MM.1S (cell line): ENCODE measurements around the gene PDE1A.
A peak's percentile ranks its signal among the peaks of the same experiment; 100 is the strongest.

Experiments
- DNase-seq: peaks from one replicate; pipeline ENCODE4 v3.0.0-alpha.2; 2015
- H2AFZ ChIP-seq: fragments of 300-600 bp; sonication (generic); 2 replicates; pipeline ENCODE4 v1.6.0; 2016; ENCODE audit warnings: antibody characterized with exemption, low read length
- H3F3A ChIP-seq: fragments of 300-600 bp; sonication (generic); 2 replicates; pipeline ENCODE4 v1.6.1; 2016; ENCODE audit warnings: mild to moderate bottlenecking, antibody characterized with exemption, low read length, moderate library complexity, mixed read lengths; ENCODE audit not compliant: insufficient read depth
- H3K27ac ChIP-seq: fragments of 300-600 bp; sonication (generic); 2 replicates; pipeline ENCODE4 v1.5.1; 2016; ENCODE audit warnings: mild to moderate bottlenecking, low read length
- H3K27me3 ChIP-seq: fragments of 300-600 bp; sonication (generic); replicated peaks from 2 replicates; pipeline ENCODE4 v1.6.0; 2016; ENCODE audit warnings: low read length; ENCODE audit not compliant: insufficient read depth
- H3K36me3 ChIP-seq: fragments of 300-600 bp; sonication (generic); replicated peaks from 2 replicates; pipeline ENCODE4 v1.6.1; 2016; ENCODE audit warnings: mild to moderate bottlenecking, low read length, mixed read lengths; ENCODE audit not compliant: insufficient read depth
- H3K4me1 ChIP-seq: fragments of 300-600 bp; sonication (generic); 2 replicates; pipeline ENCODE4 v1.6.1; 2016; ENCODE audit warnings: low read length, mixed read lengths
- H3K4me2 ChIP-seq: fragments of 300-600 bp; sonication (generic); 2 replicates; pipeline ENCODE4 v1.6.0; 2016; ENCODE audit warnings: low read depth, low read length
- H3K4me3 ChIP-seq: fragments of 300-600 bp; sonication (generic); 2 replicates; pipeline ENCODE4 v1.5.1; 2016; ENCODE audit warnings: low read length, mixed read lengths
- H3K79me2 ChIP-seq: fragments of 300-600 bp; sonication (generic); 2 replicates; pipeline ENCODE4 v1.6.1; 2016; ENCODE audit warnings: mixed run types, low read length, mixed read lengths
- H3K9ac ChIP-seq: fragments of 300-600 bp; sonication (generic); 2 replicates; pipeline ENCODE4 v1.6.1; 2016; ENCODE audit warnings: low read length, mixed read lengths
- H3K9me2 ChIP-seq: fragments of 300-600 bp; sonication (generic); replicated peaks from 2 replicates; pipeline ENCODE4 v1.6.1; 2016; ENCODE audit warnings: mild to moderate bottlenecking, low read length, mixed read lengths; ENCODE audit not compliant: insufficient read depth
- H3K9me3 ChIP-seq: fragments of 300-600 bp; sonication (generic); replicated peaks from 2 replicates; pipeline ENCODE4 v1.6.1; 2016; ENCODE audit warnings: mild to moderate bottlenecking, low read length, mixed read lengths; ENCODE audit not compliant: insufficient read depth
- H4K20me1 ChIP-seq: fragments of 300-600 bp; sonication (generic); 2 replicates; pipeline ENCODE4 v1.6.1; 2016; ENCODE audit warnings: mild to moderate bottlenecking, low read length, moderate library complexity, mixed read lengths; ENCODE audit not compliant: insufficient read depth
- EZH2 ChIP-seq: fragments of 300-600 bp; sonication (generic); optimal IDR thresholded peaks from 2 replicates; pipeline ENCODE3; 2017; ENCODE audit warnings: low read depth, mild to moderate bottlenecking, antibody characterized with exemption, low read length, mixed read lengths
- EZH2phosphoT487 ChIP-seq: fragments of 300-600 bp; sonication (generic); IDR thresholded peaks from 2 replicates; pipeline ENCODE4 v1.6.1; 2018; ENCODE audit warnings: antibody characterized with exemption, low read length
- TF ChIP-seq, protein P1 (sequence below): fragments of 300-600 bp; sonication (generic); IDR thresholded peaks from 2 replicates; pipeline ENCODE4 v1.5.1; 2016; ENCODE audit warnings: antibody characterized with exemption, low read length, mixed read lengths

The PDE1A gene

DNA sequence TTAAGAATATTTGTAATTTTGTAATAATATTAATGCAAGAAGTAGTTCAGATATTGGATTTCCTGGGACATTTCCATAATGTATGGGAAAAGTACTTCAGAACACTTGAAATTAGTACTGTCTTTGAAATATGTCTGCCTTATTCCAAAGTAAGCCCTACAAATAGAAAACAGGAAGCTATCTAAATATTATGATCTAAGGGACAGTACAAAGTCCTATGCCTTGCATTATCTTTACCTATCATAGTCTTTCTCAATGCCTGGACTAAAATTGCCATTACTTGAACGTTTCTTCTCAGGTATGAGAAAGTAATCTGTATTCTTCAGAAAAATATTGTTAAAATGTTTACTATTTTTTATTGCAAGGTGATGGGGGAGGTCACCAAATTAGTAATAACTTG is 328.2 kb downstream of the PDE1A start:
- TF ChIP-seq, protein P1, sequence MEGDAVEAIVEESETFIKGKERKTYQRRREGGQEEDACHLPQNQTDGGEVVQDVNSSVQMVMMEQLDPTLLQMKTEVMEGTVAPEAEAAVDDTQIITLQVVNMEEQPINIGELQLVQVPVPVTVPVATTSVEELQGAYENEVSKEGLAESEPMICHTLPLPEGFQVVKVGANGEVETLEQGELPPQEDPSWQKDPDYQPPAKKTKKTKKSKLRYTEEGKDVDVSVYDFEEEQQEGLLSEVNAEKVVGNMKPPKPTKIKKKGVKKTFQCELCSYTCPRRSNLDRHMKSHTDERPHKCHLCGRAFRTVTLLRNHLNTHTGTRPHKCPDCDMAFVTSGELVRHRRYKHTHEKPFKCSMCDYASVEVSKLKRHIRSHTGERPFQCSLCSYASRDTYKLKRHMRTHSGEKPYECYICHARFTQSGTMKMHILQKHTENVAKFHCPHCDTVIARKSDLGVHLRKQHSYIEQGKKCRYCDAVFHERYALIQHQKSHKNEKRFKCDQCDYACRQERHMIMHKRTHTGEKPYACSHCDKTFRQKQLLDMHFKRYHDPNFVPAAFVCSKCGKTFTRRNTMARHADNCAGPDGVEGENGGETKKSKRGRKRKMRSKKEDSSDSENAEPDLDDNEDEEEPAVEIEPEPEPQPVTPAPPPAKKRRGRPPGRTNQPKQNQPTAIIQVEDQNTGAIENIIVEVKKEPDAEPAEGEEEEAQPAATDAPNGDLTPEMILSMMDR = no peak
- TF ChIP-seq EZH2phosphoT487 = no peak
- no peak for TF ChIP-seq EZH2
- DNase-seq = no peak

DNA sequence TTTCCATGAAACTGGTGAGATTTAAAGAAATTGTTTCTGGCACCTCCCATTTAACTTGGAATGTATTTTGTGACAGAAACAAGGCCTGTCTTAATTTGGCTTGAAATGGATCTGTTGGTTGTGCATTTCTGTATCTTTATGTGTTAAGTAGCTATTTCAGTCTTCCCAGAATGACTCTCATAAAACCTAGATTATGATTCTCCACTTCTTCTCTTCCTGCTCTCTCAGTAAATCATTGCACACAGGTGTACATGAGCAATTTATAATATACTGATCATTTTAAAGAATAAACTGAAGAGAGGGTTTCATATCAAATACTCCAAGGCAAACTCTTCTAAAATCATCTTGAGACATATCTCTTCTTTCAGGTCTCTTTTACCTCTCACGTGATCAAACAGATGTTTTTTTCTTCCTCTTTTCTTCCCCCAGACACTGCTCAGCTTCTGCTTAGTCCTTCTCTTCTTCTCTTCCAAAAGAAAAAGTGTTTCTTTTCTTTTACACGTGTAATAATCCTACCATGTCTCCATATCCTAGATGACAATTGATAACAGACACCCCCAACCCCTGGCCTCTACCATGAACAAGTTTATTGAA is 329.2 kb downstream of the PDE1A start:
- Histone ChIP-seq H3K4me1 (no peaks in the 10 kb centered on the region), H4K20me1 (no peaks in the 10 kb centered on the region), H3K27ac (no peak overlapping the region), H3K9me3 (no peaks in the 10 kb centered on the region), H3F3A (no peaks in the 10 kb centered on the region), H3K9ac (no peak overlapping the region), H3K36me3 (no peaks in the 10 kb centered on the region), H3K9me2 (no peaks in the 10 kb centered on the region), H3K4me2 (no peak overlapping the region), H3K27me3 (no peaks in the 10 kb centered on the region), H2AFZ (0 out of 2 replicates have a peak overlapping the region, but pooled peaks have one; percentile 7), H3K79me2 (no peaks in the 10 kb centered on the region), H3K4me3 (no peak overlapping the region)
- no peak for DNase-seq
- TF ChIP-seq, protein P1 = no peak
- TF ChIP-seq EZH2 = no peak
- TF ChIP-seq EZH2phosphoT487 = no peak

More for the DNA sequence above, 328.2 kb downstream of the PDE1A start:
- Histone ChIP-seq H3K9ac (no peak overlapping the region), H3K9me3 (no peaks in the 10 kb centered on the region), H3K4me1 (no peaks in the 10 kb centered on the region), H3K27me3 (no peaks in the 10 kb centered on the region), H3K4me2 (no peak overlapping the region), H3K9me2 (no peaks in the 10 kb centered on the region), H2AFZ (no peak overlapping the region), H3K79me2 (no peaks in the 10 kb centered on the region), H3K4me3 (no peak overlapping the region), H3K36me3 (no peaks in the 10 kb centered on the region), H3K27ac (no peak overlapping the region), H4K20me1 (no peaks in the 10 kb centered on the region), H3F3A (no peaks in the 10 kb centered on the region)

DNA sequence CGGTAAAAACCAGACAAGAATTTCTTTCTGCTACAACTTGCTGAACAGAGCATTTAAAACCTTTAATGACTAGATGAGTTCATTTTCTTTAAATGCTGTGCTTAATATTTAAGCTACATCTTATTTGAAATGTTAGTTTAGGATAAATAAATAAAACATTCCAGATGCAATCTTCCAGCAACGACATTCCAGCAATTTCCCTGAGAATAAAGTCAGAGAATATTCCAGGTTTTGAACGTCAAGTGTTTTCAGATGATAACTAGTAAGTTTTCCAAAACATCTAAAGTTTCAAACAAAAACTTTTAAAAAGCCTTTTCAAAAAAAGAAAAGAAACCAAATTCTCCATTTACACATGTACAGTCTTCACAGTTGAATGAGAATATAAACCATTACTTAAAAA is 336.4 kb downstream of the PDE1A start:
- no peaks in the 10 kb centered on the region for H3F3A ChIP-seq
- H3K9me3 ChIP-seq = no peaks in the 10 kb centered on the region
- H3K9ac ChIP-seq = no peak overlapping the region
- H4K20me1 ChIP-seq = no peaks in the 10 kb centered on the region
- H3K4me1 ChIP-seq = no peaks in the 10 kb centered on the region
- no peaks in the 10 kb centered on the region for H3K9me2 ChIP-seq
- TF ChIP-seq EZH2phosphoT487 (no peak), EZH2 (no peak)
- TF ChIP-seq, protein P1 = no peak
- no peaks in the 10 kb centered on the region for H3K79me2 ChIP-seq
- H3K27me3 ChIP-seq = no peaks in the 10 kb centered on the region
- no peak overlapping the region for H3K4me3 ChIP-seq
- no peak overlapping the region for H2AFZ ChIP-seq
- no peak overlapping the region for H3K4me2 ChIP-seq
- DNase-seq = no peak
- H3K36me3 ChIP-seq = no peaks in the 10 kb centered on the region
- no peak overlapping the region for H3K27ac ChIP-seq
